DMS153 treated with DMSO at 0.1 percent for 48 hours (cell line): ENCODE data around the gene NME1.
A peak's percentile ranks its signal among the peaks of the same experiment; 100 is the strongest.
"Not testable (repeated sequence)": the region's sequence is repeated elsewhere in the genome, so short reads cannot be mapped to it uniquely, and the experiment has no call there.

Source experiments
- DNase-seq: peaks from one replicate; lab custom pipeline; 2025; ENCODE audit not compliant: unreplicated experiment; lab: John Stamatoyannopoulos, UW

The NME1 gene

DNA sequence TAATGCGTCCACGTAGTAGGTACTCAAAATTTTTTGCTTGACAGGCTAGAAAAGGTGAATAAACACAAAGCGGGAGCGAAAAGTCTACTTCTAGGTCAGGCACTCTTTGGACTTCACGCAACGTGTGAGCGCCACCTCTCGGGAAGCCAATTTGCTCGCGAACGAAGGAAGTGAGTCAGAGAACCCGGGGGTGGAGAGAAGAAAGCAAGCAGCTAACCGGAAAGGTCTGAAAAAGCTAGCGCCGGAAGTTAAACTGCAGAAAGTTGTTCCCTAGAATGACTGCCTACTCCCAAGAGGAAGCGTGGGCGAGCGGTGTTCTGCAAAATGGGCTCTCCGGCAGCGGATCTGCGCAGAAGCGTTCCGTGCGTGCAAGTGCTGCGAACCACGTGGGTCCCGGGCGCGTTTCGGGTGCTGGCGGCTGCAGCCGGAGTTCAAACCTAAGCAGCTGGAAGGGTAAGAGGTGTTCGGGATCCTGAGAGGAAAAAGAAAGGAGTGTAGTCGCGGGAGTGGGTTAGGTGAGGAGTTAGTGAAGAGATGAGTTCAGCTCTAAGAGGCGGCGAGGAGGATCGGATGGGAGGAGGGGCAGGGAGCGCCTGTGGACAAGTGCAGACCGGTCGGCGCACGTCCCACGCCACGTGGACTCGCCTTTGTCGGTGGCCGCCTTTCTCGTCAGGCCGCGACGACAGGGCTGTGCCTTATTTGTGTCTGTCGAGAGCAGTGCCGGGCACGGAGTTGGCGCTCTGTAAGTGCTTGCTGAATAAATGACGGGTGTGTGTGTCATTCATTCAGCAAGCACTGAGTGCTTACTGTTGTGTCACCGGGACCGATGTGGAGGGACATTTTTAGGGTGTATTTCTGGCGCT, at the start of gene NME1:
TSS of gene NME1 (plus strand) at position 350 of the 863 bp plus-strand sequence. CDS start 2,096 bp downstream, outside the sequence.
- peak; percentile 99 for DNase-seq

DNA sequence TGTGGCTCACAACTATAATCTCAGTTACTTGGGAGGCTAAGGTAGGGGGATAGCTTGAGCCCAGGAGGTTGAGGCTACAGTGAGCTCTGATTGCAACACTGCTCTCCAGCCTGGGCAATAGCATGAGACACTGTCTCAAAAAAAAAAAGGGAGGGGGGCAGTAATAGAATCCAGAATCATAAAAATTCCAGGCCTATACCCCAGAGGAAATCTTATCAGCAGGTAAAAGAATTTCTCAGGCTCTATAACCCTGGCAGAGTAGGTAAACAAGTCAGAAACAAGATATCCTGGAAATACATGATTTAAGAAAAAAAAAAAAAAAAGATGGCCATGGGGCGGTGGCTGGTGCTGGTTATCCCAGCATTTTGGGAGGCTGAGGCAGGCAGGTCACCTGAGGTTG, 45.6 kb upstream of the NME1 start:
- no peak for DNase-seq

DNA sequence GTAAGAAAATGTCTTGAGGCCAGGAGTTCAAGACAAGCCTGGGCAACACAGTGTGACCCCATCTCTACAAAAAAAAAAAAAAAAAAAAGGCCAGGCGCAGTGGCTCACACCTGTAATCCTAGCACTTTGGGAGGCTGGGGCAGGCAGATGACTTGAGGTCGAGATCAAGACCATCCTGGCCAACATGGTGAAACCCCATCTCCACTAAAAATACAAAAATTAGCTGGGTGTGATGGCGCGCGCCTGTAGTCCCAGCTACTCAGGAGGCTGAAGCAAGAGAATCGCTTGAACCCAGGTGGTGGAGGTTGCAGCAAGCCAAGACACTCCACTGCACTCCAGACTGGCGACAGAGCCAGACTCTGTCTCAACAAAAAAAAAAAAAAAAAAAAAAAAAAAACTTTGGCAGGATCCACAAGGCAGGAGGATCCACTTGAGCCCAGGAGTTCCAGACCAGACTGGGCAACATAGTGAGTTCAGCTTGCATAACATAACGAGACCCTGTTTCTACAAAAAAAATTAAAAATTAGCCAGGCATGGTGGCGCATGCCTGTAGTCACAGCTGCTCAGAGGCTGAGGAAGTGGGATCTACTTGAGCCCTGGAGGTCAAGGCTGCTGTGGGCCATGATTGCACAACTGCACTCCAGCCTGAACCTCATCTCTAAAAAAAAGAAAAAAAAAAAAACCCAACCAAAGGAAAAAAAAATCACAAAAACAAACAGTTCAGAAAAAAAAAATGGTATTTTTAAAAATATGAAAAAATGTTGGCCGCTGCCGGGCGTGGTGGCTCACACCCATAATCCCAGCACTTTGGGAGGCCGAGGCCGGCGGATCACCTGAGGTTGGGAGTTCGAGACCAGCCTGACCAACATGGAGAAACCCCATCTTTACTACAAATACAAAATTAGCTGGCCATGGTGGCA, 40.8 kb upstream of the NME1 start:
- DNase-seq, result not testable (repeated sequence)

DNA sequence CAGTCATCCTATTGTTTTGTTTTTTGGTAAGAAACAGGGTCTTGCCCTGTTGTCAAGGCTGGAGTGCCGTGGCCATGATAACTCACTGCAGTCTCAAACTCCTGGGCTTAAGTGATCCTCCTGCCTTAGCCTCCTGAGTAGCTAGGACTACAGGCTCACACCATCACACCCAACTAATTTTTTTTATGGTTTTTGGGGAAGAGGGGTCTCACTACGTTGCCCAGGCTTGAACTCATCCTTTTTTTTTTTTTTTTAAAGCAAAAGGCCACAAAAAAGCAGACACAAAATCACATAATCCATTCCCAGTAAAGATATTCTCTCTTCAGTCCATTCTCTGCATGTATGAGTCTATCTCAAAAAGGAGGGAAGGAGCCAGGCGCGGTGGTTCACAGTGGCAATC, 38.2 kb upstream of the NME1 start:
- DNase-seq, result no peak

DNA sequence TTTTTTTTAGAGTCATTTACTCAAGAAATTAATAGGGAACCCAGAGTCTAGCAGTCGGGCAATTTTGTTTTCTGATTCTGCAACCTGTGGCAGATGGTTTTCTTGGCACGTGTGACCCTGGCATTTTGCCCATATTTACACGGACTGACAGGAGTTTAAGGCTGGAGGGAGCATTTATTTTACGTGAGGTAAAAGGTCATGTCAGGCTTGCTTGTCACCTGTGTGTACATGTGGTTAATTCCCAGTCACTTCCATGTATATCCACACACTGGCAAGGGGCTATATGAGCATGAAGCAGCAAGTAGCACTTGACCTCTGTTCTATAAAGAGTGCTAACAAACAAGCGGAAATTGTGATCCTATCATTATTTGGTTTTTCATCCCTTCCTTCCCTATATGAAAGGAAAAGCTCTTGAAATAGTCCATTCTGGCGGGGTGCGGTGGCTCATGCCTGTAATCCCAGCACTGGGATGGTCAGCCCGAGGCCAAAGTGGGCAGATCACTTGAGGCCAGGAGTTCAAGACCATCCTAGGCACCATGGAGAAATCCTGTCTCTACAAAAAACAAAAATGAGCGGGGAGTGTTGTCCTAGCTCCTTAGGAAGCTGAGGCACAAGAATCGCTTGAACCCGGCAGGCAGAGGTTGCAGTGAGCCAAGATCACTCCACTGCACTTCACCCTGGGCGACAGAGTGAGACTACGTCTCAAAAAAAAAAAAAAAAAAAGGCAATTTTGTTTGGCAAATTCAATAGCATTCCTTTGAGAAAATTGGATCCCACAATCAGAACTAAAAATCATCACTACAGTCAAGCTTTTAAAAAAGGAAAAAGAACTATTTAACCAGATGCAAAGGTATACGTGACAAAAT, 34.8 kb upstream of the NME1 start:
- DNase-seq, result peak; percentile 92

DNA sequence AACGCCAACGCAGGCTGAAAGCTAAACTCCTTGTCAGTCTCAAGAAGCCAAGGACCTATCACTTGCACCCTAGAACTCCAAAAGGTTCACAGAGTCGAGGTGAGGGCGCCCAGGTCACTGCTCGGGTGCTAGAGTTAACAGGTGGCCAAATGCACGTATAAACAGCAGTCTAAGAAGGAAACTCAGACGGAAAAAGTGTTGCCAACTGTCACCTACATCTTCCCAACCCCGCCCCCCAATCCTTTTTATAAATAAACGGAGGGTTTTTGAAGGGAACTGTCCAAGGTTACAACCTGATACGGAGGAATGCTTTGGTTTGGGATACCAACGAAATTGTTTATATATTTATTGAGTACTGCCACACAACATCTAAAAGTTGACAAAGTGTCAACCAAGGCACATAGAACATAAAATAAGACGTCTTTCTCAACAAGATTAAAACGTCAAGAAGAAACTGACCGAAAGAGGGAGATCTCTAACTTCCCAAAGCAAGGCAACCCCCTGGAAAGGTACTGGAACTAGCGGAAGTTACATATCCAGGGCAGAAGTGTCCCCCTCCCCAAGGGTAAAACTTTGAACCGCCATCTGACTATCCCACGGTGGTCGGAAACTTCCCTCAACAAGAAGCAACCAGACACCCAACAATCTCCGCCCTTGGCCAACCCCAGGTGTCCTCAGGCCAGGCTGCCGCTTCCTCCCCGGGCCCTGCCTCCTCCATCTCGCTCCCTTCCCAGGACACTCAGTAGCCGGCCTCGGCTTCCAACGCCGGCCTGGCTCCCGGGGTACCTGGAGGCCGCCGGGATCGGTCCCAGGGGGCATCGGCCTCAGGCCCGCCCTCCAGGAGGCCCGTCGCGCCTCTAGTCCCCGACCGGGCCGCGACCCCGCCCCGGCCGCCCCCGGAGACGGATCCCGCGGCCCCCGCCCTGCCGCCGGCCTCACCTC, 33.7 kb upstream of the NME1 start:
- DNase-seq, result peak; percentile 7

DNA sequence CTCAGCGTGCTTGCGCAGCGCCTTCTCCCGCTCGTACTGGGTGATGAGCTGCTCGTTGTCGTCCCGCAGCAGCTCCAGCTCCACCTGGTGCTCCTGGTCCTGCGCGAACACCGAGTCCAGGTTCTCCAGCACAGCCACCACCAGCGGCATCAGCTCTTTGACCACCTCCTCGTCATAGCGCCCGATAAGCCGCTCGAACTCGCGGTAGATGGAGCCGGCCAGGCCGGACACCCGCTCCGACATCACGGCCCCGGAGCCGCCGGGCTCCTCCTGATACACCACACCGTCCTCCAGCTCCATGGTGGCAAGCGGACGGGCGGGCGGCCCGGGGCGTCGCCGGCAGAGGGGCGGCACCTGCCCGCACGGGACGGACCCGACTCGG, 33.0 kb upstream of the NME1 start:
- DNase-seq, result peak; percentile 16

DNA sequence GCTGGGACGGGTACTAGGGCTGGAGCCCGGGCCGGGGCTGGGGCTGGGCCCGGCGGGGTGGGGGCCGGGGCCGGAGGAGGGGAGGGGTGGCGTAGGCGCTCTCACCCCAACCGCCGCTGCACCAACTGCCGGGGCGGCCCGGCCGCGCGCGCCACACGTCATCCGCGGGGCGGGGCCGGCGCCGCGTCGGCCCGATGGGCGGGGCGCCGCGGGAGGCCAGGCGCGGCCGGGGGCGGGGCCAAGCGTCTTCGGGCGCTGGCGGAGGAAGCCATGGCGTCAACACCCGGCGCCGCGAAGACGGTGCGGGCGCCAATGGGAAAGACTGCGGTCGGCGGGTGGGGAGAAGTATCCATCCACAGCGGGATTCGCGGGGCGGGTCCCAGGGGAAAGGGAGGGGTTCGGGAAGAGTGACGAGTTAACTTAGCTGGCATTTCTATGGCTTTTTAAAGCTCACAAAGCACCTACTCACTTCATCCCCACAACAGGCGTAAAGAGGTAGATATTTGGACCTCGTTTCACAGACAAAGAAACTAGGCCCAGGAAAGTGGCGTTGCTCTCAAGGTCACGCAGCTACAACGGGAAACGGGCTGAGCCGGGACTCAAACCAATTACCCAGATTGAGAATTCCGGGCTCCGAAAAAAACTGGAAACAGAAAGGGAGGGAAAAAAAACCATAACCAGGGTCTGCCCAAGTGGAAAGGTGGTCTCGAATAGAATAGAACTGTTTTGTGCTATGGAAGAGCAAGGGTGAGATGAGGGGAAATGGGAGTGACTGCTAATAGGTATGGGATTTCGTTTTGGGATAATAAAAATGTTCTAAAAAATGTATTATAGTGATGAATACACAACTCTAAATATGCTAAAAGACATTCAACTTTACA, 32.4 kb upstream of the NME1 start, which contains the start of gene SPAG9:
TSS of gene SPAG9 (minus strand) at position 130 of the 881 bp plus-strand sequence. CDS start 212 bp downstream, outside the sequence.
- DNase-seq, result peak; percentile 90

DNA sequence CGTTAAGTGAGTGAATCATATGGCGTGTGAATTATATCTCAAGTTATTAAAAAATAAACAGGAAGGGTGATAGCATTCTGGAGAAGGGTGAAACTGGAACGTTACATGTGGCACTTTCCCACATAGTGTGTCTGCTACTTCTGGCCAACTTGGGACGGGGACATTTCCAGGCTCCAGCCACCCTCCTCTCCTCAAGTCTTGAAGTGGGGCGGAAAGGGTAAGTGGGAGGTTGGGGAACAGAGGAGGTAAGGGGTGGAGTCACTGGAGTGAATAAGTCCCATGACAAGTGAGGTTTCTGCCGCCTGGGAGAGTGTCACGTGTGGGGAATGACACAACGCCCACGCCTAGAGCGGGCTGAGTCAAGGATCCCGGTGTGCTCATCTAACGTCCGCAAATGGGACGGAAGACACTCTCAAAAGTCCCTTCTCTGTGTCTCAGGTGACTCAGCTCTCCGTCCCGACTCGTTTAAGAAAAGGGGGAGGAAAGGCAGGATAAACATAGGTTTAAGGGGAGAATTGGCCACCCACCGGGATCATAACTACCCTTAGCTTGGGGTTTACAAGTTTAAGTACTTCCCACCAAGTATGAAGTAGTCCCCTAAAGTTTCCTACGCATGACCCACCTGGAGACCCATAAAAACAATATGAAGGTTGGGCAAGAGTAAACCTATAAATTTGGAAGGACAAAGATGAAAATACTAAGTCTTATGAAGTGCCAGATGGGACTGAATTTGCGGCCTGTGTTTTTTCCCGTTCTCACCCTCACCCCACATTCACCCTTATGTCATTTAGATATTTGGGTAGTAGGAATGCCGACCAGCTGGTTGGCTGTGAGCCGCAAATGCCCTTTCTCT, 31.5 kb upstream of the NME1 start:
- peak; percentile 30 for DNase-seq

DNA sequence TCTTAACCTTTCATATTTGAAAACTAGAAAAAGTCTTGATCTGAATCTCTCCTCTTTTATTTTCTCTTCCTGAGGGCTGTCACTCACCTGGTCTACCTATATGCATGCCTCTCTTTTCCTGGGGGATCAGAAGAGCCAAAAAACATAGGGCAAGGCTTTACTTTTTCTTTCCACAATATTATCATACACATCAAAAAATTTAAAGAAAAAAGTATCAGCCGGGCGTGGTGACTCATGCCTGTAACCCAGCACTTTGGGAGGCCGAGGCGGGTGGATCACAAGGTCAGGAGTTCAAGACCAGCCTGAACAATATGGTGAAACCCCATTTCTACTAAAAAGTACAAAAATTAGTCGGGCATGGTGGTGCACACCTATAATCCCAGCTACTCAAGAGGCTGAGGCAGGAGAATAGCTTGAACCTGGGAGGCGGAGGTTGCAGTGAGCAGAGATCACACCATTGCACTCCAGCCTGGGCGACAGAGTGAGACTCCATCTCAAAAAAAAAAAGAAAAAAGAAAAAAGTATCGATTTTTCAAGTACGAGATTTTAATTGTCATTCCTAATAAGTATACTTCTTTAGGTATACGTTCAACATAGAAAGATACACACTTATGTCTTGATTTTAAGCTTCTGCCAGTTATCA, 30.8 kb upstream of the NME1 start:
- DNase-seq, result not testable (repeated sequence)

DNA sequence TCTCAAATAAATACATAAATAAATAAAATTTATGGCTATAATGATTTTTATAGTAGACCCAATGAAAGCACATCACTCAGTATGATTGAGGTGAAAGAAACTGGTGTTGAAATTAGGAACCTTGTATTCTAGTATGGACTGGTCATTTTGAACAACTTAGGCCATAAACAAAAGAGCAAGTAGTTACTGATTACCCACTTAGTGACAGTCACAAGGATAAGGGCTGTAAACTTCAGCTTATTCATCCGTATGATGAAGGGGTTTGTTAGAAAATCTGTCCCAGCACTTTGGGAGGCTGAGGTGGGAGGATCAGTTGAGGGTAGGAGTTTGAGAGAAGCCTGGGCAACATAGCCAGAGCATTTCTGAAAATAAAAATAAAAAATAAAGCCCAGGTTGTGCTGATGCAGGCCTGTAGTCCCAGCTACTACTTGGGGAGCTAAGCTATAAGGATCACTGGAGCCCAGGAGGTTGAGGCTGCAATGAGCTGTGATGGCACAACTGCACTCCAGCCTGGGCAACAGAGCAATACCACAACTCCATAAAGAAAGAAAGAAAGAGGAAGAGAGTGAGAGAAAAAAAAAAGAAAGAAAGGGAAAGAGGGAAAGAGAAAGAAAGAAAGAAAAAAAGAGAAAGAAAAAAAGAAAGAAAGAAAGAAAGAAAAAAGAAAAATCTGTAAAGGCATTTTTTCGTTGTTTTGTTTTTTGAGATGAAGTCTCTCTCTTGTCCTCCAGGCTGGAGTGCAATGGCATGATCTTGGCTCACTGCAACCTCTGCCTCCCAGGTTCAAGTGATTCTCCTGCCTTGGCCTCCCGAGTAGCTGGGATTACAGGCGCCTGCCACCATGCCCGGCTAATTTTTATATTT, 28.5 kb upstream of the NME1 start:
- DNase-seq, result no peak

DNA sequence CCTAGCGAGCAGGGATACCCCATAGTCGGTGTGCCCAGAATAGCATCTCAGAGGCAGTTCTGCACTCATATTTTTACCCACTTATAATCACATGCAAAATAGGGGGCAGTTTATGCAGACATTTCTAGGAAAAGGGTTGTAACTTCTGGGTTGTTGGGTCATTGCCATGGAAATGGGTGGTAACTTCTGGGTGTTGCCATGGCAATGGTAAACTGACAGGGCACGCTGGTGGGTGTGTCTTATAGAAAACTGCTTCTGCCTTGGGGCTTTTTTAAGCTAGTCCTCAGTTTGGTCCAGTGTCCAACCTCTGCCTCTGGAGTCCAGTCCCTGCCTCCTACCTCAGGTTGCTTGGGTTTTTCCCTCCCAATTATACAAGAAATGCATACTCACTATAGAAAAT, 25.3 kb upstream of the NME1 start:
- no peak for DNase-seq

DNA sequence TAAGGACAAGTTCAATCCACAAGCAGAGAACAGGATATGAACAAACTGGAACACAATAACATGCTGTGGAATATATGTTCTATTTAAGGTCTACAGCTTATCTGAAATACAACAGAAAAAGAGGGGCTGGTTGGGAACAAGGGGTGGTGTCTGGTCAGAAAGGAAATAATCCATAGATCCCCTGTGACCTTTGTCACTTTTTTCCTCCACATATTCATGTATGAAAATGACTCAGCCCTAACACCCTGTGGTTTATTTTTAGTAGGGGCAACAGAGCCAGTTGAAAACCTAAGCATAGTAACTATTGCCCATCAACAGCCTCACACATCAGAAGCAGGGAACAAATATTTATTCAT, 20.4 kb upstream of the NME1 start:
- no peak for DNase-seq

DNA sequence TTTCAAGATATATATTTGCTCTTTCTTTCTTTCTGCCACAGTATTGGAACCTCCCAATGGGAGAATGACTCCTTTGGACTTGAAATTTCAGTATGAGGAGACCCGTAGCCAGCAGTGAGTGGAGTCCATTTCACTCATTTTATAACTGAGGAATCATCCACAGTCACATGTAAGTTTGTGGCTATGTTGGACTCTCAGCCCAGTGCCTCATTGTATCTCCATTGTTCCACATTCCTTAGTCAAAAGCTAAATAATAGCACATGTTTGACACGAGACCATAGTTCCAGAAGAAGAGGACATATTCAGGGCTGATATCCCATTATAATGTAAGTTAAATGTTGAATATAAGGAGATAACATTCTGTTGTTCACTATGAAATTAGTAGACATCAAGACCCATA, 20.0 kb upstream of the NME1 start:
- no peak for DNase-seq

DNA sequence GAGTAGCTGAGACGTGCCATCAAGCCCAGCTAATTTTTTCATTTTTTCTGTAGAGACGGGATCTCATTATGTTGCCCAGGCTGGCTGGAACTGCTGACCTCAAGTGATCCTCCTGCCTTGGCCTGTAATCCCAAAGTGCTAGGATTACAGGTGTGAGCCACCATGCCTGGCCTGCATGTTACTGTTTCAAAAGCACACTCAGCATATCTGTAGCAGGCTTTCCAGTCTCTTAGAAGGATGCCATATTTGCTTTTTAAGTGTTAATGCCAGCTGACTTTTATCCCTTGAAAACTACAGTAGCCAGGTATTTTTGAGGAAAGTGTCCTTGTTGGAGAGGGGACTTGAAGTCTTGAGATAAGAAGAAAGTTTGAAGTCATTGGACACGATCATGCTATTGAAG, 17.4 kb upstream of the NME1 start:
- DNase-seq, result no peak

DNA sequence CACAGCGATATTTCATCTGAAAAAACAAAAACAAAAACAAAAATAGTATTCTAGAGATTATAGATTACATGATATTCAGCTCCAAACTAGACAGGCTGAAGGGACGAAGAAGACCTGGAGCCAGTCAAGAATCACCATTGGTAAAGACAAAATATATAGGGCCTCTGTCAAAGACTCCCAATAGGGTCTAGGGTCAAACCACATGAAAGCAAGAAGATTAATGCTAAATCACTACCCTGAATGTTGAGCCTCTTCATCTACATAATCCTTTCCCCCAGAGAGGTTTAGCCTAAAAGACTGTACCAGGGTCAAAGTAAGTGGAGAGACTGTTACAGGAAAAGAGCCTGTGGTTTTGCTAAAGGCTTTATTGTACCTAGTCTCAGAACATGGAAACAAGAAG, 10.8 kb upstream of the NME1 start:
- no peak for DNase-seq
